HepG2 (cell line): ENCODE results near the gene ZNF678.

ENCODE experiments used
- CTCF ChIP-seq: sonication (generic); formaldehyde crosslinking; IDR thresholded peaks from 2 replicates; pipeline ENCODE4 v1.5.0; 2020; ENCODE audit warnings: mild to moderate bottlenecking, missing genetic modification reagents, moderate library complexity
- EED ChIP-seq: sonication (generic); formaldehyde crosslinking; IDR thresholded peaks from 2 replicates; pipeline ENCODE4 v1.5.0; 2020; ENCODE audit warnings: mild to moderate bottlenecking, missing genetic modification reagents
- GABPB1 ChIP-seq: IDR thresholded peaks from 2 replicates; pipeline ENCODE4 v1.6.1; 2016; ENCODE audit warnings: mild to moderate bottlenecking, missing genetic modification reagents, moderate library complexity, missing compliant biosample characterization
- NR2C2 ChIP-seq: sonication (generic); formaldehyde crosslinking; IDR thresholded peaks from 2 replicates; pipeline ENCODE4 v1.4.0; 2020; ENCODE audit warnings: missing genetic modification reagents, mild to moderate bottlenecking, moderate library complexity, borderline replicate concordance
- POLR2A ChIP-seq, 2 experiments: IDR thresholded peaks; 2 replicates each; pipeline ENCODE4 v1.6.1; 2011; ENCODE audit warnings: low read depth in 2 of 2, low read length in 2 of 2, mild to moderate bottlenecking in 1 of 2, moderate library complexity in 1 of 2; ENCODE audit not compliant: insufficient read depth in 1 of 2
- SOX6 ChIP-seq, 2 experiments: fragments of 450-650 bp in 1 of 2; sonication (generic) in 1 of 2; formaldehyde crosslinking in 1 of 2; IDR thresholded peaks; 2 replicates each; pipeline versions ENCODE4 v1.4.0 to v1.6.1; 2017 to 2020; ENCODE audit warnings: antibody characterized with exemption in 1 of 2, mild to moderate bottlenecking in 1 of 2, missing genetic modification reagents in 1 of 2
- TEAD2 ChIP-seq: sonication (generic); formaldehyde crosslinking; IDR thresholded peaks from 2 replicates; pipeline ENCODE4 v1.9.0; 2021; ENCODE audit warnings: missing genetic modification reagents
- U2AF1 ChIP-seq: fragments of 200-400 bp; formaldehyde crosslinking; optimal IDR thresholded peaks from 2 replicates; pipeline ENCODE3; 2017; ENCODE audit warnings: mild to moderate bottlenecking, low read depth, low read length
- ZNF142 ChIP-seq: sonication (generic); formaldehyde crosslinking; IDR thresholded peaks from 2 replicates; pipeline ENCODE4 v1.4.0; 2020; ENCODE audit warnings: missing genetic modification reagents
- ZNF232 ChIP-seq: sonication (generic); formaldehyde crosslinking; IDR thresholded peaks from 2 replicates; pipeline ENCODE4 v1.4.0; 2020; ENCODE audit warnings: missing genetic modification reagents, borderline replicate concordance
- ZNF263 ChIP-seq: sonication (generic); formaldehyde crosslinking; IDR thresholded peaks from 2 replicates; pipeline ENCODE4 v1.4.0; 2020; ENCODE audit warnings: missing genetic modification reagents

GRCh38 chr1:227546059-227546458 lies 17.3 kb upstream of the ZNF678 start:
- no peak for TF ChIP-seq CTCF (CRISPR knock-in tag)
- TF ChIP-seq EED (CRISPR knock-in tag) = no peak
- TF ChIP-seq POLR2A (IDR thresholded peaks at IDR 0.05; ENCODE audit: insufficient read depth in 1 of 2, low read depth in 2 of 2, low read length in 2 of 2) = no peak
- TF ChIP-seq TEAD2 = no peak
- TF ChIP-seq U2AF1 = no peak
- TF ChIP-seq ZNF232 (CRISPR knock-in tag) = no peak
- no peak for TF ChIP-seq ZNF263 (CRISPR knock-in tag)
- TF ChIP-seq GABPB1 = no peak
- no peak for TF ChIP-seq ZNF142
- TF ChIP-seq NR2C2 = no peak
- TF ChIP-seq SOX6 (IDR thresholded peaks at IDR 0.05) = no peak
- TF ChIP-seq SOX6 (CRISPR knock-in tag; IDR thresholded peaks at IDR 0.05) = no peak
